DND-41 (cell line): ENCODE data around the gene CACNA1D.
"Not testable (repeated sequence)": the region's sequence is repeated elsewhere in the genome, so short reads cannot be mapped to it uniquely, and the experiment has no call there.

Experiments
- EZH2 ChIP-seq: IDR thresholded peaks from 3 replicates; pipeline ENCODE4 v1.6.1; 2012; ENCODE audit warnings: borderline replicate concordance, low read depth, mild to moderate bottlenecking, moderate library complexity, low read length, inconsistent platforms; ENCODE audit not compliant: severe bottlenecking
- TF ChIP-seq, protein P1 (sequence below): IDR thresholded peaks from 2 replicates; pipeline ENCODE4 v1.5.1; 2012; ENCODE audit warnings: borderline replicate concordance, low read length, moderate library complexity, mild to moderate bottlenecking; ENCODE audit not compliant: poor library complexity, severe bottlenecking; ENCODE audit errors: extremely low read depth

DNA sequence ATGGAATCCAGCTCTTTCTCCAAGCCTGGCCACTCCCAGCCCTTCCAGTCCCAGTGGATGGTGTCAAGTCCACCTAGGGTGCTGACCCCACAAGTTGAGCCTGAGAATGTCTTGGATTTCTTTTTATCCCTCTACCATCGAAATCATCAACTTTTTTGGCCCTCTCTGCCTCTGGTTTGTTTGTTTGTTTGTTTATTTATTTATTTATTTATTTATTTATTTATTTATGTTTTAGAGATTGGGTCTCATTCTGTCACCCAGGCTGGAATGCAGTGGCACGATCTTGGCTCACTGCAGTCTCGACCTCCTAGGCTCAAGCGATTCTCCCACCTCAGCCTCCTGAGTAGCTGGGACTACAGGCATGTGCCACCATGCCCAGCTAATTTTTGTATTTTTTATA lies 77.8 kb downstream of the CACNA1D start:
- TF ChIP-seq, protein P1, sequence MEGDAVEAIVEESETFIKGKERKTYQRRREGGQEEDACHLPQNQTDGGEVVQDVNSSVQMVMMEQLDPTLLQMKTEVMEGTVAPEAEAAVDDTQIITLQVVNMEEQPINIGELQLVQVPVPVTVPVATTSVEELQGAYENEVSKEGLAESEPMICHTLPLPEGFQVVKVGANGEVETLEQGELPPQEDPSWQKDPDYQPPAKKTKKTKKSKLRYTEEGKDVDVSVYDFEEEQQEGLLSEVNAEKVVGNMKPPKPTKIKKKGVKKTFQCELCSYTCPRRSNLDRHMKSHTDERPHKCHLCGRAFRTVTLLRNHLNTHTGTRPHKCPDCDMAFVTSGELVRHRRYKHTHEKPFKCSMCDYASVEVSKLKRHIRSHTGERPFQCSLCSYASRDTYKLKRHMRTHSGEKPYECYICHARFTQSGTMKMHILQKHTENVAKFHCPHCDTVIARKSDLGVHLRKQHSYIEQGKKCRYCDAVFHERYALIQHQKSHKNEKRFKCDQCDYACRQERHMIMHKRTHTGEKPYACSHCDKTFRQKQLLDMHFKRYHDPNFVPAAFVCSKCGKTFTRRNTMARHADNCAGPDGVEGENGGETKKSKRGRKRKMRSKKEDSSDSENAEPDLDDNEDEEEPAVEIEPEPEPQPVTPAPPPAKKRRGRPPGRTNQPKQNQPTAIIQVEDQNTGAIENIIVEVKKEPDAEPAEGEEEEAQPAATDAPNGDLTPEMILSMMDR: not testable (repeated sequence)
- TF ChIP-seq EZH2: not testable (repeated sequence)
